Activated CD4-positive, CD25-positive, alpha-beta regulatory T cell treated with anti-CD3 and anti-CD28 coated beads, Interleukin-2, amount 50 U/mL, for 16 hours (primary cell): ENCODE results near the gene CLPSL2.
"Not testable (repeated sequence)": the region's sequence is repeated elsewhere in the genome, so short reads cannot be mapped to it uniquely, and the experiment has no call there.

Experiments
- DNase-seq: peaks from one replicate; pipeline ENCODE4 v3.0.0-alpha.2; 2020; ENCODE audit warnings: low read depth, low spot score

CLPSL2 gene, protein sequence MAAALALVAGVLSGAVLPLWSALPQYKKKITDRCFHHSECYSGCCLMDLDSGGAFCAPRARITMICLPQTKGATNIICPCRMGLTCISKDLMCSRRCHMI

DNA sequence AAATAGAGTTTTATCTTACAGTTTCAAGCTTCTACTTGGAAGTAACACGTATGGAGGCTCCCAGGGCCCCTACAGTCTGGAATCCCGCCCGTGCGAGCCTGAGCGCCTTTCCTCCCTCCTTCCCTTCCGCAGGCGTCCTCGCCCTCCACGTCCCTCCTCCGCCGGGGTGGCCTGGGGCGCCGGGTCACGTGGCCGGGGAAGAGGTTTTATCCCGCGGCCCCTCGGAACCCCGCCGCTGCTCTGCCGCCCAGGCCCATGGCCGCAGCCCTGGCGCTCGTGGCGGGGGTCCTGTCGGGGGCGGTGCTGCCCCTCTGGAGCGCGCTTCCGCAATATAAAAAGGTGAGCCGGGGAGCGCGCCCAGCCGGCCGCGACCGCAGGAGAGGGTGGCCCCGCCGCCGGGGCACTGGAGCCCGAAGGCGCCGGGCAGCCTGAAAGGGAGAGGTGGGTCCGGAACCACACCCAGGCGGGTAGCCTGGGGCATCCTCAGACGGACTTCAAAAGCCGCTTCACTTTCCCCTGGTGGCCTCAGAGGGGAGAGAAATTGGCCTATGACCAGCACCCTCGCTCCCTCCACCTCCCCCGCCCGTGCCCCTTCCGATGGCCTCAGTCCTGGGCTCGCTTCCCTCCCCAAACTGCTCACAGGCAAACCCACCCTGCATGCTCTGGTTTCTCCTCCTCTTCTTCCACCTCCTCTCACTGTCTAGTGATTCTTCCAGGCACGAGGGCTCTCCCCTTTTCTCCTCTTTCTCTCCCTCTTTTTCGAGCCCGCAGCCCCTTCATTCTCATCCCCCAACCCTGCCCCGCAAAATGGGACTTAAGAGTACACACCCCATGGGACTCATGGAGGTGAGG, at the start of gene CLPSL2:
CLPSL2 (plus strand) TSS at position 235 of the 852 bp plus-strand sequence; CDS start at position 256, 21 bp downstream.
- DNase-seq: no peak

DNA sequence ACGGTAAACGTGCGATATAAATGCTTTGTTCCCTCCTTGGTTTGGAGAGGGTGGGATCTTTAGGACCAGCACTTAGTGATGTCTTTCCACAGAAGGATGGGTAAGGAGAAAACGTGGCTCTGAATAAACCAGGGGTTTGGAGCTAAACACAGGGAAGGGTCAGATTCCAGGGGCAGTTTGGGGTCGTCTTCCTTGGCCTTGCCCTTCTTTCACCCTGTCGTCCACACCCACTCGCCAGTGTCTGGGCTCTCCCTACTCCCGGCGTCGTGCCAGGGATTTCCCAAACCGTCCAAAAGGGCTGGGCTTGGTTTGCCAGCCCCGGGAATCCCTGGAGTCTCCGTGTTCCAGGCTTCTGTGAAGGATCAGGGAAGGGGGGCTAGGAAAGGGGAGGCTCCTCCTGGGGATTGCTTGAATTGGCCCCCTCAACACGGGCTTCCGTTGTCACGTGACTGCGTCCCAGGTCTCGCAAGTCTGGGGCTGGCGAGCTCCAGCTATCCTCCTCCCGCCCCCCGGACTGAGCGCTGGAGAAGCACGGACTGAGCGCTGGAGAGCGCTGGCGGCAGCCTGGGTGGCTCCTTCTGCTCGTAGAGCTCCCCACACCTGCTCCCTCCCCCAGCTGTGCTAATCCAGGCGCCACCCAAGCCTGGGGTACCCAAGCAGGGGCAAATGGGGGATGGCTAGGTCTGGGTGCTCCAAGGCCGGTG, 49.0 kb upstream of the CLPSL2 start:
- no peak for DNase-seq

DNA sequence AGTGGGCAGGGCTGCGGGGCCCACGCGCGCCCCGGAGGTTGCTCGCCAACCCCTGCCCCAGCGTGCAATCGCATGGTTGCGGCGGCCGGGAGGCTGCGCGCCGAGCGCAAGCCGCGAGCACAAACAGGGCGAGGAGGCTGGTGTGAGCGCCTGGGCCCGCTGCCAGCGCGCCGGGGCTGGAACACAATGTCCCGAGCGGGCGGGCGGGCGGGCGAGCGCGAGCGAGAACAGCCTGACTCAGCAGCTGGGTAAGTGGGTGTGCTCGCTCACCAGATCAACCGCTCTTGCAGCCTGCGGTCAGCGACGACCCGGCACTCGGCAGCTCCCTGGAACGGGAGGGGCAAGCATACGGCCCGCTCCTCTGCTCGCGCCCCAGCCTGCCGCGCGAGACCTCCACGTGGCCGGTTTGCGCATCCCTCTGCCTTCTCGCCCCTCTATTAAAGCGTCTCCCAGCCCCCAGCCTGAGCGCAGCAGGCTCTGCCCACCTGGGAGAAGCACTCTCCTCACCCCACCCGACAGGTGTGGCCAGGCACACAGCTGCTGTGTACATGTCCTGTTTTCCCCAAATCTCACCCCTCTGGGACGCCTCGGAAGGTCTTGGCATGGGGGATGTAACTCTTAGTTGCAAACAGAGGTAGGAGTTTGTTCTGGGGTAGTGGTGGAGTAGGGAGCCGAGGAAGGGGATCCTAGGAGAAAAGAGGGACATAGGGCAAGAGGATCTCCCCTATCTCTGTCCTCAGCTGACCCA, 48.3 kb upstream of the CLPSL2 start:
- peak; percentile 63 for DNase-seq

DNA sequence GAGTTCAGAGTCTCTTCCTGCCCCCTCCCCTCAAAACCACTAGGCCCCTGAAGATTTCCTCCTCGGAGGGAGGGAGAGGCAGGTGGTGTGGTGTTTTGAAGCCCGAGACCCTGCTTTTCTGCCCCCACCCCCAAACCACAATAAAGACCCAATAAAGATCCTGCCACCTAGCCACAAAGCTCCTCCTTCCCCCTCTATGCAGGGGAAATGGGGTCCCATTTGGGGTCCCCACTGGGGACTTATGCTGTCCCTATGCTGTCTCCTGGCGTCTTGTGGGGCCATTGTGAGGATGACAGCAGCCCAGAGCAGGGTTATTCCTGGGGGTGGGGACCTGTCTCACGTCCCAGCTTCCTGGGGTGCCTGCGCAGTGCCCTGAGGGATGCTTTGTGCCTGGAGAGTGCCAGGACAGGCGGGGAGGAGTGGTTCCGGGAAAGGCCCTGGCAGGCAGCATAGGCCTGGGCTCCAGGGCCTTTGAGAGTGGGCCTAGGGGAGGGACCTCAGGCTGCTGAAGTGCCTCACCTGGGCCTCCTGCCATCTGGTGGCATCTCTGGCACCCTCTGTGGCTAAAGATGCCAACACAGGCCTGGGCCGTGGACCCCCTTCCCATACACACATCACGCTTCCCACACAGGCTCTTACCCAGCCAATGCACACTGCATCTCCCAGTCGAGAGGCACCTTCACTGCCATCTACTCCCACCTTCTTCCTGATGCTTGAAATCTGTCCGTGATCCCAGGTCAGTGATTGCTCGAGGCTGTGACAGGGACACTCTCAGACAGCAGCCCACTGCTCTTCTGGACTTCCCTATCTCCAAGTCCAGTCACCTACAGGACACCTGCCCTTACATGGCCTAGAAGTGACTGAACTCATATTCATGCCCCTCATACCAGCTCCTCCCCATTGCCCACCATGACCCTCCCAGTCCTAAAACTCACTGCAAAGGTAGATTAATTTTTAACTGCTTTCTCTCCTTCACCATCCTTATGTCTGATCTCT, 47.4 kb upstream of the CLPSL2 start:
- DNase-seq: no peak

DNA sequence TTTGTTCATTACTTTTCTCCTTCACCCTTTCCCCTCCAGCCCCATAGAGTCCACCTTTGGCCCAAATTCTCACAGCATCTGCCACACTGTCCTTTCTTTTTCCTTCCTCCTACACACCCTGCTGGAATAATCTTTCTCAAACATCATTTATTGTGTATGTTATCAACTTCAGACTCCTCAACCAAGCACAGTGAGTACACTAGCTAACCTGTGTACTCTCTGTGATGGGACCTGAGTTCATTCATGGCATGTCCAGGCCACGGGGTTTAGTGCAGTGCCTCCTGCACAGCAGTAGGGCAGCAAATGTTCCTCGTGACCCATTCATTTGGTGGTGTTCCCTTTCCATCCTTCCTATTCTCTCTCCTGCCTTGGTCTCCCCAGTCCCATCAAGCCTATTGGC, 46.7 kb upstream of the CLPSL2 start:
- DNase-seq: no peak

DNA sequence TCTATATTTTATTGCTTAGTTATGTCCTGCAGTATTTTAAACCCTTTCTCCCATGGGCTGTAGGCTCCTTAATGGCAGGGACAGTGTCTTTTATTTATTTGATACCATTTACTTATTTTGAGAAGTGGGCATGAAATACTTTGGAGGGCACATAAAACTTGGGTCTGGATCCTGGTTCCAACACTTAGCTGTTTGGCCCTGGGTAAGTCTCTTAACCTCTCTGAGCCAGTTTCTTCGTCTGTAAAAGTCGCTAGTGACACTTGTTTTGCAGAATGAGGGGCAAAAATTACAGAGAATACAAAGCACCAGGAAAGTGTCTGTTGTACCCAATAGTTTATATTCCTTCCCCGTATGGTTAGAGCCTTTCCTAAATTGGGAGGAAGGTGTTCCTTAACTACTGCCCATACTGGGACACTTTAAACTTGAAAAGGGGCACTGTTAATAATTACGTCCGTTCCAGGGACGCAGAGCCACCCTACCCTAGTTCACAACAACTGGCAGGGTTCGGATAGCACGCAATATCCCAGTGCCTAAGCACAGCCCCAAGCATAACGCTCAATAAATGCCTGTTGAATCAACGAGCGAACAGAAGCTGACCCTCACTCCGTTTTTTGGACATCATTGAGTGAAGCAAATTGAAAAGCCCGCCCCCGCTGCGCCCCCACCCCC, 45.5 kb upstream of the CLPSL2 start:
- no peak for DNase-seq

DNA sequence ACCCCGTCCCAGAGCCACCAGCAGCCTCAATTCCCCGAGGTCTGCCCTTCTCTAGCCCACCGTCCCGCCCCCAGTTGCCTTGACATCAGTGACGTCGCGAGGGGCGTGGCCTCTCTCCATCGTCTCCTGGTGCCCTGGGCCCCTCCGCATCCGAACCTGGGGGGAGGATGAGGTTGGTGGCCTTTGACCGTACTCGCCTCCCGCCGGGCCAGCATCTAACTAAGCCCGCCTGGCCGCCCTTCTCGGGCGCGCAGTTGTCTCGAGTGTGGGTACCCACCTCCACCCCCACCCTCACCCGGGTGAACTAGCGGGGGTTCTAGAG, 45.0 kb upstream of the CLPSL2 start:
- DNase-seq: peak; percentile 80

DNA sequence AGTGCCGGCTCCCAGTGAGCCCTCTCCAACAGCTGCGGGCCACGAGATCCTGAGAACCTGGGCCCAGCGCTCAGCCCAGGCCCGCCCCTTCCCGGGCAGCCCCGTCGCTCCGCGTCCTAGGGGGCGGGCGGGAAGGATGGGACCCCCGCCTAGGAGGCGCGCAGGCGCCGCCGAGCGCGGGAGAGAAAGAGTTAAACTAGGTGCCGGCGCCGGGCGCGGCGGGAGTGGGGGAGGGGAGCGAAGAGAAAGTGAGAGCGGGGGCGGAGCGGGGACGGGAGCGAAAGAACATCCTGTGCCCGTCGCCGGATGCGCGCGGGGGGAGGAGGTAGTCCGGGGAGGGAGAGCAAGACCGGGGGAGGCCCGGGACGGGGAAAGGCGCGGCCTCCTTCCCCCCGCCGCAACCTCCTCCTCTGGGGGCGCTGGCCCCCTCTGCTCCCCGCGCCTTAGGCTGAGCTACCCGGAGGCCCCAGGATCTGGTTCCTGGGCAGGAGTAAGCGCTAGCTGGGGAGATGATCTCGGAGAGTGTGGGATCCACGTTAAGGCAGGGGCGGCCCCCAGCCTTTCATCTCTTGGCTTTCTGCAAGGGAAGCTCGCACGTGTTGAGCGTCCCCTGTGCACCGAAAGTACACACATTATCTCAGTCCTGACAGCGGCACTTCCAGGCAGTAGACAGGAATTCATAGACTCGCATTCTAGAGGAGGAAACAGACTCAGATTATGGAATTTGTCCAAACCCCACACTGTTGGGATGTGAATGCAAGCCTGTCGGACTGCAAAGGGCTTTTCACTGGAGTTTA, 44.5 kb upstream of the CLPSL2 start:
- peak; percentile 76 for DNase-seq

DNA sequence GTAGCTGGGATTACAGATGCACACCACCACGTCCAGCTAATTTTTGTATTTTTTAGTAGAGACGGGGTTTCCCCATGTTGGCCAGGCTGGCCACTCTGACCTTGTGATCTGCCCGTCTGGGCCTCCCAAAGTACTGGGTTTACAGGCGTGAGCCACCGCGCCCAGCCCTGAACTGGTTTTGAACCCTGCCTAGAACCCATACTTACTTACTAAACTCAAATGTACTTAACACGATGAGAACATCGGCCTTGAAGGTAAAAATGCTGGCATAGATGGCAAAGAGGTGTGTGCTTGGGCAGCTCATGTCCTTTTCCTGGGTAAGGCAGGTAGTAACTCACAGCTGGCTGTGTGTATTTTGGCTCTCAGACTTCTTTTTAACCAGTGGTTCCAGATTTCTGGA, 42.8 kb upstream of the CLPSL2 start:
- DNase-seq: no peak

DNA sequence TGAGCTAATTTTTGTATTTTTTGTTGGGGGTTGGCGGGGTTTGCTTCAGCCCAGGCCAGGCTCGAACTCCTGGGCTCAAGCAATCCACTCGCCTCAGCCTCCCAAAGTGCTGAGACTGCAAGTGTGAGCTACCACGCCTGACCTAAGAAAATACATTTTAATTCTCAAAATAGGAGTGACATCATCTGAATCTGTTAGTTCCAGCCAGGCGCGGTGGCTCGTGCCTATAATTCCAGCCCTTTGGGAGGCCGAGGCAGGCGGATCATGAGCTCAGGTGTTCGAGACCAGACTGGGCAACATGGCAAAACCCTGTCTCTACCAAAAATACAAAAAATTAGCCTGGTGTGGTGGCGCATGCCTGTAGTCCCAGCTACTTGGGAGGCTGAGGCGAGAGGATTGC, 42.1 kb upstream of the CLPSL2 start:
- not testable (repeated sequence) for DNase-seq

DNA sequence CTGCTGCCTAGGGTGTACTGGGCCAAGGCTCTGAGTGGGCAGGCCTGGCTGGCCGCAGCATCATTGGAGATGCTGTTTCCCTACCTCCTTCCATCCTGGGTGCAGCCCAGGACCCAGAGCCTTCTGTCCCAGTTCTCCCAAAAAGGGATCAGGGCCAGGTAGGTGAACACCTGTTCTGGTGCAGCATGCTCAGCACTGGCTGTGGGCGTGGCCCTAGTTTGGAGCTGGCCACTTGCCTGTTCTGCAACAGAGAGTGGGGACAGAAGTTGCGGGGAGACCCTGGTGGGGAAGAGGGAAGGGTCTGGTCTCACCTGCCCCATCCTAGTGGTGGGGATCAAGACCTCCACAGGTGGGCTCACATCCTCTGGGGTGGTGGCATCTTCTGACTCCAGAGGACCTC, 40.9 kb upstream of the CLPSL2 start:
- no peak for DNase-seq

DNA sequence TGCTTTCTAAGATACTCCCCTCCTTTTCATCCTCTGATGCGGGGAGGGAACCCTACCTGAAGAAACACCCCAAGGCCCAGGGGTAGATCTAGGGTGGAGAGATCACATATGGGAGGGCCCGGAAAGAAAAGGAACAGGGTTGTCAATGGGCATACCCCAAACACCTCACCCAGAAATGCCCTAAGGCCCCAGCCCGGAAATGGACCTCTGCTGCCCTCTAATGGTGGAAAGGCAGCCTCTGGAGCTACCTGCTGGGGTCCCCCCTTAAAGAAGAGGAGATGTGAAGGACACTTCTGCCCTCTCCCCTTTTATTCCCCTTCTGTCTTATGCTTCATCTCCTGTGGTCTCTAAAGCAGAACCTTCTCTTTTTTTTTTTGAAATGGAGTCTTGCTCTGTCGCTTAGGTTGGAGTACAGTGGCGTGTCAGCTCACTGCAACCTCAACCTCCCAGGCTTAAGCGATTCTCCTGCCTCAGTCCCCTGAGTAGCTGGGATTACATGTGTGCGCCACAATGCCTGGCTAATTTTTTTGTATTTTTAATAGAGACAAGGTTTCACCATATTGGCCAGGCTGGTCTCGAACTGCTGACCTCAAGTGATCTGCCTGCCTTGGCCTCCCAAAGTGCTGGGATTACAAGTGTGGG, 40.0 kb upstream of the CLPSL2 start:
- peak; percentile 76 for DNase-seq

DNA sequence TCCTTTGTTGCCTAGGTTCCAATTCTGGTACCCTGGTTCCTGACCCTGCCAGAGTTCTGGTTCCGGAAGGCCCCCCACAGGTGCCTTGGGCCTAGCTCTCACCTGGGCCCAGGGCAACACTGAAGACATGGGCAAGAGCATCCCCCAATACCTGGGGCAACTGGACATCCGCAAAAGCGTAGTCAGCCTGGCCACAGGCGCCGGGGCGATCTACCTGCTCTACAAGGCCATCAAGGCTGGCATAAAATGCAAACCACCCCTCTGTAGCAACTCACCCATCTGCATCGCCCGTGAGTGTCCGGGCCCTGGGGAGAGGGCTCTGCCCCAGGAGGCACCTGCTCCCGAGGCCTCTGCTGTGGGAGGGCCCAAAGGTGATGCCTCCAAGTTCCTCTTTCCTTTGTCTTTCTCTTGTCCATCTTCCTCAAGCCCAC, 39.4 kb upstream of the CLPSL2 start, which contains the start of gene ARMC12:
ARMC12 (plus strand) TSS at position 51 of the 431 bp plus-strand sequence; CDS start at position 128, 77 bp downstream.
- DNase-seq: no peak

DNA sequence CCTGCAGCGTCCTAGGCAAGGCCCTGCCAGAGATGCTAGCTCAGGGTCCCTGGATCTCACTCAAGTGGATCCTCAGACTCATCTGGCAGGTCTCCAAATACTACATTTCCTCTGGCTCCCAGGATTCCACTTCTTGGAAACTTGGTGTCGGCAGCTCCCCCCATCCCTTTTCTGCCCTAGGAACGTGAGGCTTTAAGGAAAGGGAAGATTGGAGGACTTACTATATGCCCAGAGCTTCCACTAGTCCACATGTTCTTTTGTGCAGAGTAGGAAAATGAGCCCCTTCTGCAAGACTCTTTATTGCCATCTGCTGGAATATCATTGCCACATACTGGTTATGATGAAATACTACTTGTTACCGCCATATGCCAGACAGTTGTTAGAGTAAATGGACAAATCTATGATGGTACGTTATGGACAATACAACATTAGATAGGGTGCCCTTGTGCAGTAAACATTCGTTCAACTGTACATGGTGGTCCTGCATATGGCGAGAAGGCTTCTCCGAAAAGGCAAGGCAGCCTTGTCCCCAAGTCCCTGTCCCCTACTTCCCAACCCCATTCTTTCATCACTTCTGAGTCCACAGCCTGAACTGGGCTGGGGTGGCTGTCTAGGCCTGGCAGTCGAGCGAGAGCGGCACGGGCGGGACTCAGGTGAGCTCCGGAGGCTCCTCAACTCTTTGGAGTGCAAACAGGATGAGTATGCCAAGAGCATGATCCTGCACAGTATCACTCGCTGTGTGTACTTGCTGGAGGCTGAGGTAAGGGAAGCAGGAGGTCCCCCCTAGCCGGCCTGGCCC, 38.8 kb upstream of the CLPSL2 start:
- no peak for DNase-seq

DNA sequence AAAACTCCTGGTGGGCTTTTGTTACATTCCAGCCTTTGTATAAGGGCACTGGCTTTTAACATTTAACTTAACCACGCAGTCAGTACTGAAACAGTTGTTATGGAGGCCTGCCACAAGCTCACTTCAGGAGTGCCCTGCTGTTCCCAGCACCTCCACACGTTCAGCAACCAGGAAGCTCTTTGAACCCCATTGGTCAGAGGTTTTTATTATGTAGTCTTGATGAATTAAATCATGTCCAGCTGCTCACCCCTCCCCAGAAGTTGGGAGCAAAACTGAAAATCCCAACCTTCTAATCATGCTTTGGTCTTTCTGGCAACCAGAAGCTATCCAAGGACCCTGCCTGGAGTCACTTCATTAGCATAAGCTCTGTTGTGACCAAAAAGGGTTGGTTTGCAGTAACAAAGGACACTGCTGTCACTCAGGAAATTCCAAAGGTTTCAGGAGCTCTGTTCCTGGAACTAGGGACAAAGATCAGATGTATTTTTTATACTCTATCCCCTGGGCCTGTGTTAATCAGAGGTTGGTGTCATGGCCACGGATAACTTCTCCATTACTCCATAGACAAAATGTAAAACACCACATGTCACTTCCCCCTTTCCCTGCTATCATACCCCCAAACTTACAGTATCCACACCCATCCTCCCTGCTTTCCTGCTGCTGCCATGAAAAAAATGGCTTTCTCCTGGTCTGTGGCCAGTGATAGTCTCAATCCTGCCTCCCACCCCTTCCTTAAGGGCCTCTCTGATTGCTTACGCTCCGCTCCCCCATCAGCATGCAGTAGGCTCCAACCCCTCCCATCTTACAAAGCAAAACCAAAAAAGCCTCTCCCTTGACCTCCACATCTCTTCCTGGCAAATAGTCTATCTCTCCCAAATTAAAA, 36.5 kb upstream of the CLPSL2 start:
- no peak for DNase-seq

DNA sequence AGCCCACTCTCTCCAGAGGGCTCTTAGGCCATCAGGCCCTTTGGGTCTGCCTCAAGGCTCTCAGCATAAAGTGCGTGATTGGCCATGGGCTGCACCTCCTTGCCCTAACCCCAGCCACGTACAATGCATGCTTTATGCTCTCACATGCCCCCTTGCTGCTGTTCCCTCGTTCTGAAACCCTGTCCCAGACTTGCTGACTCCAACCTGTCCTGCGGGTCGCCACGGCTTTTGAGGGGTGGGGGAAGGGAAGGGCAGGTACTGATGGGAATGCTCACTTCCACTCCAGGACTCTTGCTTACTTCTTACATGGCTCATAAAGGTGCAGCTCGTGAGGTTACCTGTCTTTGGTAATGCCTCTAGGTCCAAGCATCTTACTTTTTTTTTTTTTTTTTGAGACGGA, 33.6 kb upstream of the CLPSL2 start:
- DNase-seq: no peak

DNA sequence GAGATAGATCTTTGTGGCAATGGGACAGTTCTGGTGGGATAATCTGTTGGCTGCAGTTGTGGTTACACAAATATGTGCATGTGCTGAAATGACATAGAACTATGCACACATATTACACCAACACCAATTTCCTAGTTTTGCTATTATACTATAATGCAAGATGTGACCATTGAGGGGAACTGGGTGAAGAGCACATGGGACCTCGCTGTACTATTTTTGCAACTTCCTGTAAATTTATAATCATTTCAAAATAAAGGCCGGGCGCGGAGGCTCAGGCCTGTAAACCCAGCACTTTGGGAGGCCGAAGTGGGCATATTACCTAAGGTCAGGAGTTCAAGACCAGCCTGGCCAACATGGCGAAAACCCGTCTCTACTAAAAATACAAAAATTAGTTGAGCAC, 30.9 kb upstream of the CLPSL2 start:
- DNase-seq: no peak
